ENCODE measurements around the gene C4B.
"Not testable (repeated sequence)": the region's sequence is repeated elsewhere in the genome, so short reads cannot be mapped to it uniquely, and the experiment has no call there.

C4B gene

DNA sequence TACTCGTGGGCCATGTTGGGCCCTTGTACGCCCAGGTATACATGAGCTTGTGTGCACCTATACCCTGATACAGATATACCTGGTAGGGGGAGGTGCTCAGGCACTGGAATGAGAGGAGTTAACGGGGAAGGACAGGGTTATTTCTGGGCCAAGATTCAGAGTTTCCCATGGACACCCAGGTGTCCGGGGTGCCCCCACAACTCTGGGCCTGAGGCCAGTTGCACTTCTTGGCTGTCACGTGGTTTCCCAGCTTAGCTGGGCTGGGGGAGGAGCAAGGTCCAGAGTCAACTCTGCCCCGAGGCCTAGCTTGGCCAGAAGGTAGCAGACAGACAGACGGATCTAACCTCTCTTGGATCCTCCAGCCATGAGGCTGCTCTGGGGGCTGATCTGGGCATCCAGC, 32.9 kb upstream of the C4B start, which contains the start of gene C4A:
Gene C4A (plus strand): TSS at position 314 of the 400 bp plus-strand sequence. CDS start 51 bp downstream, at position 365.
- DNase-seq (ENCODE audit: low spot score): not testable (repeated sequence)

- not testable (repeated sequence) for DNase-seq (ENCODE audit: low spot score)
Observed at GRCh38 chr6:31989363-31989762, 25.2 kb upstream of the C4B start.

DNA sequence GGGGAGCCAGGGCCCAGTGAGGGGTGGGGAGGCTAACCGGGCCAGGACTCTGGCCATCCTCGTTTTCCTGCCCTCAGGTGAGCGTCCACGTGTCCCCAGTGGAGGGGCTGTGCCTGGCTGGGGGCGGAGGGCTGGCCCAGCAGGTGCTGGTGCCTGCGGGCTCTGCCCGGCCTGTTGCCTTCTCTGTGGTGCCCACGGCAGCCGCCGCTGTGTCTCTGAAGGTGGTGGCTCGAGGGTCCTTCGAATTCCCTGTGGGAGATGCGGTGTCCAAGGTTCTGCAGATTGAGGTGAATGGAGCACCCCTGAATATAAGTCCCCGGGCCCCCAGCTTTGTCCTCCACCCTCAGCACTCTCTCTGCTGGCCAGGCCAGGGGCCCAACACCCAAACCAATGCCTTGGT, 20.2 kb upstream of the C4B start:
- DNase-seq (ENCODE audit: low spot score): not testable (repeated sequence)

DNA sequence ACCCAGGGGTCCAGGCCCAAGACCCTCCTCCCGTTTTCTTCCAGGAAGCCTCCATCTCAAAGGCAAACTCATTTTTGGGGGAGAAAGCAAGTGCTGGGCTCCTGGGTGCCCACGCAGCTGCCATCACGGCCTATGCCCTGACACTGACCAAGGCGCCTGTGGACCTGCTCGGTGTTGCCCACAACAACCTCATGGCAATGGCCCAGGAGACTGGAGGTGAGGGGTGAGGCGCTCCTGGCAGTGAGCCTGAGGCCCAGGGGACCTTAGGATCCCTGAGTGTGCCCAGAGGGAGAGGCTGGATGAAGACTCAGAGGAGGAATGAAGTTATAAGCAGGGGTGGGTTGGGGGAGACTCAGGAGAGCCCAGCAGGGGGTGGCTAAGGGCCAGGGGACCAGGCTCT, 18.2 kb upstream of the C4B start:
- not testable (repeated sequence) for DNase-seq (ENCODE audit: low spot score)

GRCh38 chr6:32002546-32003268, 11.9 kb upstream of the C4B start:
- DNase-seq (ENCODE audit: low spot score): not testable (repeated sequence)

- not testable (repeated sequence) for DNase-seq (ENCODE audit: low spot score)
Observed at GRCh38 chr6:32003301-32003700, 11.3 kb upstream of the C4B start.

DNA sequence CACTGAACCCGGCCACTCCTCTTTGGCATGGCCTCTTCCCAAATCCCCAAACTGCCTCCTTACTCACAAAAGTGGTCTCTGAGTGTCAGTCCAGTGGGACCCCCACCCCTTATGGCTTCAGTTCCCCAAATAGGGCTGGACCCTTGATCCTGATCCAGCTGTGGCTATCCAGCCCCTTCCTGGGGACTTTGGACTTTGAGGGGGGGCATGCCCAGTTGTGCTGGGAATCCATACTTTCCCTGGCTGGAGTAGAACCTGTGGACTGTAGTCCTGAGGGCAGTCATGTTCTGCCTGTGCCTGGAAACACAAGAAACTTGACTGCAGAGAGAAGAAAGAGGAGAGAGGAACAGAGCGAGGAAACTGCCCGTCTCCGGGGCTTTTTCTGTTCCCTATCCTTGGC, 10.2 kb upstream of the C4B start:
- not testable (repeated sequence) for DNase-seq (ENCODE audit: low spot score)

DNA sequence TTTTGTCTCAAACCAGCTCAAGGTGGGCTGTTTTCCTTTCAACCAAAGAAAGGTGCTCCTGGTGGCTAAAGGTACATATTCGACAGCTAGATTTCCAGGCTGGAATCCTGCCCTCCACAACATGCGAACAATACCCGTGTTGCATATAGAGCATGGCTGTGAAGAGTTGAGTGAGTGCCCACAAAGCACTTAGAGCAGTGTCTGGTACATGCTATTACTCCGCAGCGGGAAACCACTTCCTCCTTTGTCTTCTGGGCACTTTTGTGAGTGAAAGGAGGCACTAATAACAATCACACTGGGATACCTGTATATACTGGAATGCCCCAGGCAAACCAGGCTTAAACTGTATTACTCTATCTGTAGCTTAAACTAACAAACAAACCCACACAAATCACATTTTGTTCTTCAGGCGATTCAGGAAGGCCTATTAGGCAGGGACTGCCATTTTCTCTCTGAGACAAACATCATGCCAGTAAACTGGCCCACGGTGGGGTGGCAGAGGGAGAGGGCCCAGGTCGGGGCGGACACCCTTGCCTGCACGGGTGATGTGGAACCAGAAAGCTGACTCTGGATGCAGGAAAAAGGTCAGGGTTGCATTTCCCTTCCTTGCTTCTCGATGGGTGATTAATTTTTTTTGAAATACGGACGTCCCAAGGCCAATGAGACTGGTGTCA, 9.6 kb upstream of the C4B start:
- not testable (repeated sequence) for DNase-seq (ENCODE audit: low spot score)

DNA sequence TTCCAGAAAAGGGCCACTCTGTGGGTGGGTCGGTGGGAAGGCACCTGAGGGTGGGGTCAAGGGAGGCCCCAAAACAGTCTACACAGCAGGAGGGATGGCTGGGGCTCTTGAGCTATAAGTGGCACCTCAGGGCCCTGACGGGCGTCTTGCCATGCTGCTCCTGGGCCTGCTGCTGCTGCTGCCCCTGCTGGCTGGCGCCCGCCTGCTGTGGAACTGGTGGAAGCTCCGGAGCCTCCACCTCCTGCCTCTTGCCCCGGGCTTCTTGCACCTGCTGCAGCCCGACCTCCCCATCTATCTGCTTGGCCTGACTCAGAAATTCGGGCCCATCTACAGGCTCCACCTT, 9.1 kb upstream of the C4B start:
- DNase-seq (ENCODE audit: low spot score): not testable (repeated sequence)

GRCh38 chr6:32005991-32006529, 8.5 kb upstream of the C4B start:
- DNase-seq (ENCODE audit: low spot score): not testable (repeated sequence)

DNA sequence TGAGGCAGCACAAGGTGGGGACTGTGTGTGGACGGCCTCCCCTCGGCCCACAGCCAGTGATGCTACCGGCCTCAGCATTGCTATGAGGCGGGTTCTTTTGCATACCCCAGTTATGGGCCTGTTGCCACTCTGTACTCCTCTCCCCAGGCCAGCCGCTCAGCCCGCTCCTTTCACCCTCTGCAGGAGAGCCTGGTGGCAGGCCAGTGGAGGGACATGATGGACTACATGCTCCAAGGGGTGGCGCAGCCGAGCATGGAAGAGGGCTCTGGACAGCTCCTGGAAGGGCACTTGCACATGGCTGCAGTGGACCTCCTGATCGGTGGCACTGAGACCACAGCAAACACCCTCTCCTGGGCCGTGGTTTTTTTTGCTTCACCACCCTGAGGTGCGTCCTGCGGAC, 7.5 kb upstream of the C4B start:
- DNase-seq (ENCODE audit: low spot score): not testable (repeated sequence)

DNA sequence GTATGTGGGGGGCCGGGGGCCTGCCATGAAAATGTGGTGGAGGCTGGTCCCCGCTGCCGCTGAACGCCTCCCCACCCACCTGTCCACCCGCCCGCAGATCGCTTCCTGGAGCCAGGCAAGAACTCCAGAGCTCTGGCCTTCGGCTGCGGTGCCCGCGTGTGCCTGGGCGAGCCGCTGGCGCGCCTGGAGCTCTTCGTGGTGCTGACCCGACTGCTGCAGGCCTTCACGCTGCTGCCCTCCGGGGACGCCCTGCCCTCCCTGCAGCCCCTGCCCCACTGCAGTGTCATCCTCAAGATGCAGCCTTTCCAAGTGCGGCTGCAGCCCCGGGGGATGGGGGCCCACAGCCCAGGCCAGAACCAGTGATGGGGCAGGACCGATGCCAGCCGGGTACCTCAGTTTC, 6.6 kb upstream of the C4B start:
- not testable (repeated sequence) for DNase-seq (ENCODE audit: low spot score)

- DNase-seq (ENCODE audit: low spot score): not testable (repeated sequence)
Observed at GRCh38 chr6:32008616-32009015, 6.0 kb upstream of the C4B start.

DNA sequence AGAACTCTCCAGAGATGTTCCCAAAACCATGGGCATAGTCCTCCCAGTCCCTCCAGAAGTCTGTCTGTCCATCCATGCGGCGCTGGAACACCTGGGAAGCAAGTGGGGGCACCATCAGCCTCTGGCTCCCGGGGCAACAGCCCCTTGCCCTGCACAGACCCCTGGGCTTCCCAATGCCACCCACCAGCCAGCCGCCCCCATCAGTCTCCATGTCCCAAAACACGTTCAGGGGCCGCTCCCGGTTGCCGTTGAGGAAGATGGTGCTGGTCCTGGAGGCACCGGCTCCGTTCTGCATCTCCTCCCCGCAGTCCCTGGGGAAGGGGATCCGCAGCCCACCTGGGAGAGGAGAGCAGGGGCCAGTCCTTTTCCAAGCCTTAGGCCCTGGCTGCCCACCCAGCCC, 5.1 kb upstream of the C4B start:
- not testable (repeated sequence) for DNase-seq (ENCODE audit: low spot score)

DNA sequence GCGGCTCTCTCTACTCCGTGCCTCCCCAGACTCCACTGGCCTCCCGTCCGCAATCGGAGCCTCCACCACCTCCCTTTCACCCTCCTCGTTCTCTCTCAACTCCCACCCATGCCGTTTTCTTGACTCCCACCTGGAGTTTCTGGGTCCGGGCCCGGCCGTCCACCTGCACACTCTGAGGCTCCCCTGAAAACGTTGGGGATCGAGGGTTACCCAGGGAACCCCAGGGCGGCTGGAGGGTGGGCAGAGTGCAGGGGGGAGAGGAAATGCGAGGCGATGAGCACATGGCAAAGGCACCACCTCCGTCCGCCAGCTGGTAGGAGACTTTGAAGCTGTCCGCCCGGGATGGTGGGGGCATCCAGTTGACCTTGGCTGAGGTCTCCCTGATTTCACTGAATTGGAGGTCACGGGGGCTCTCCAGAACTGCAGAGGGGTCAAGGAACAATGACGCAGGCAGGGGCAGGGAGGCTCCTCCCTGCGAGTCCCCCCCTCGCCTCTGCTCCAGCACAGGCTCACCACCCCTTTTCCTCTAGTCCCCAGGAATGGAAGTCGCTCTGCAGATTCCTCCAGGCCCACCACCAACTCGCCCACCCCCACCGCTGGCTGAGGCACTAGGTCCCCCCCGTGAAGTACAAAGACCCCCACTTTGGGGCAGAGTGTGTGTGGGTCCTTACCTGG, 3.6 kb upstream of the C4B start:
- DNase-seq (ENCODE audit: low spot score): not testable (repeated sequence)

- not testable (repeated sequence) for DNase-seq (ENCODE audit: low spot score)
Observed at GRCh38 chr6:32012941-32013617, 1.5 kb upstream of the C4B start.

GRCh38 chr6:32013738-32014137, 857 bp upstream of the C4B start:
- DNase-seq (ENCODE audit: low spot score): not testable (repeated sequence)

- DNase-seq (ENCODE audit: low spot score): not testable (repeated sequence)
Observed at GRCh38 chr6:32022100-32022499, 7.5 kb downstream of the C4B start.

DNA sequence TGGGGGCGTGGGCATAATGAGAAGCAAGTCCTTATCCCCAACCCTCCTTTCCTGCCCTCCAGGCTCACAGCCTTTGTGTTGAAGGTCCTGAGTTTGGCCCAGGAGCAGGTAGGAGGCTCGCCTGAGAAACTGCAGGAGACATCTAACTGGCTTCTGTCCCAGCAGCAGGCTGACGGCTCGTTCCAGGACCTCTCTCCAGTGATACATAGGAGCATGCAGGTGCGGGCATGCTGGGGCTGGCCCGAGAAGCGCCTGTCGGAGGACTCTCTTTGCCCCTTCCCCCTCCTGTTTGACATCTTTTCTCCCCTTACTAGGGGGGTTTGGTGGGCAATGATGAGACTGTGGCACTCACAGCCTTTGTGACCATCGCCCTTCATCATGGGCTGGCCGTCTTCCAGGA, 14.0 kb downstream of the C4B start:
- DNase-seq (ENCODE audit: low spot score): not testable (repeated sequence)

DNA sequence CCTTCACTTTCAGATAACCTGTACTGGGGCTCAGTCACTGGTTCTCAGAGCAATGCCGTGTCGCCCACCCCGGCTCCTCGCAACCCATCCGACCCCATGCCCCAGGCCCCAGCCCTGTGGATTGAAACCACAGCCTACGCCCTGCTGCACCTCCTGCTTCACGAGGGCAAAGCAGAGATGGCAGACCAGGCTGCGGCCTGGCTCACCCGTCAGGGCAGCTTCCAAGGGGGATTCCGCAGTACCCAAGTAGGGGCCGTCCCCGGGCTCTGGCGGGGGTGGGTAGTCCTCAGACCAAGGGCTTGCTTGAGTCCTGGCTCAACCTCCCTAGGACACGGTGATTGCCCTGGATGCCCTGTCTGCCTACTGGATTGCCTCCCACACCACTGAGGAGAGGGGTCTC, 15.0 kb downstream of the C4B start:
- DNase-seq (ENCODE audit: low spot score): not testable (repeated sequence)

- not testable (repeated sequence) for DNase-seq (ENCODE audit: low spot score)
Observed at GRCh38 chr6:32035283-32036013, 20.9 kb downstream of the C4B start.

Data from globus pallidus (tissue), 1 donor.